Left ventricle myocardium inferior (tissue), 1 donor: ENCODE measurements around the gene NOD1. TPM values are rescaled to one million over a fixed set of nuclear protein-coding genes. Genes with fewer than 3 reads are reported as not detected.

ENCODE experiments used
- DNase-seq: peaks from one replicate; pipeline ENCODE4 v3.0.0-alpha.2; 2020
- H3K27ac ChIP-seq: fragments of 200-600 bp; replicated peaks from 2 replicates; pipeline ENCODE4 v1.8.0; 2021
- H3K27me3 ChIP-seq: fragments of 200-600 bp; 2 replicates; pipeline ENCODE4 v1.8.0; 2021; ENCODE audit warnings: low read depth
- H3K36me3 ChIP-seq: fragments of 200-600 bp; 2 replicates; pipeline ENCODE4 v1.8.0; 2021
- H3K4me1 ChIP-seq: fragments of 200-600 bp; 2 replicates; pipeline ENCODE4 v1.8.0; 2021
- H3K4me3 ChIP-seq: fragments of 200-600 bp; 2 replicates; pipeline ENCODE4 v1.8.0; 2021; ENCODE audit warnings: mild to moderate bottlenecking, moderate library complexity
- H3K9me3 ChIP-seq: fragments of 200-600 bp; replicated peaks from 2 replicates; pipeline ENCODE4 v1.8.0; 2021
- CTCF ChIP-seq: fragments of 200-600 bp; IDR thresholded peaks from 2 replicates; pipeline ENCODE4 v1.8.0; 2021; ENCODE audit warnings: antibody characterized with exemption, mild to moderate bottlenecking, borderline replicate concordance
- intact Hi-C: fragments of 100-400 bp; cut with micrococcal nuclease; formaldehyde crosslinking; loops from one replicate; pipeline ENCODE4 v1.11.0; 2022
- total RNA-seq: library from RNA; stranded (reverse); fragmentation: NEBNext Ultra II Directional; extraction: Animal tissue kit (Norgen Biotek cat#: 25700); gene quantifications from one replicate; pipeline ENCODE4 v1.2.1, GENCODE V29; 2021
- donor health status: DM: no; HTN: yes; CAD: no; lungs with severe emphysema.

The NOD1 gene
- total RNA-seq, 1 donor from 2014 or later: 7.0 TPM

GRCh38 chr7:30514776-30515175, 36.2 kb upstream of the NOD1 start:
- intact Hi-C loops: loop anchor here (10.0 kb wide), 1 partner anchor 50 kb away; no protein-coding TSS in a partner anchor
- Histone ChIP-seq H3K27ac (no peak overlapping the region), H3K4me3 (no peak overlapping the region), H3K27me3 (no peaks in the 10 kb centered on the region), H3K9me3 (no peaks in the 10 kb centered on the region), H3K4me1 (no peaks in the 10 kb centered on the region), H3K36me3 (no peaks in the 10 kb centered on the region)
- no peak for DNase-seq
- no peak for TF ChIP-seq CTCF

GRCh38 chr7:30514177-30514576, 35.6 kb upstream of the NOD1 start:
- TF ChIP-seq CTCF: no peak
- intact Hi-C loops: loop anchor here (10.0 kb wide), 1 partner anchor 51 kb away; no protein-coding TSS in a partner anchor
- H3K36me3 ChIP-seq: no peaks in the 10 kb centered on the region
- no peaks in the 10 kb centered on the region for H3K27me3 ChIP-seq
- H3K4me3 ChIP-seq: no peak overlapping the region
- H3K4me1 ChIP-seq: no peaks in the 10 kb centered on the region
- H3K27ac ChIP-seq: no peak overlapping the region
- DNase-seq: no peak
- no peaks in the 10 kb centered on the region for H3K9me3 ChIP-seq

- Histone ChIP-seq H3K27ac (no peak overlapping the region), H3K4me3 (no peak overlapping the region), H3K36me3 (no peaks in the 10 kb centered on the region), H3K27me3 (no peaks in the 10 kb centered on the region), H3K4me1 (no peaks in the 10 kb centered on the region), H3K9me3 (no peaks in the 10 kb centered on the region)
- no peak for TF ChIP-seq CTCF
- intact Hi-C loops: loop anchor here (10.0 kb wide), 1 partner anchor 51 kb away; no protein-coding TSS in a partner anchor
- no peak for DNase-seq
Observed at GRCh38 chr7:30513762-30514161, 35.2 kb upstream of the NOD1 start.

GRCh38 chr7:30511973-30512662, 33.5 kb upstream of the NOD1 start:
- Histone ChIP-seq H3K9me3 (no peaks in the 10 kb centered on the region), H3K4me1 (no peaks in the 10 kb centered on the region), H3K27me3 (no peaks in the 10 kb centered on the region), H3K4me3 (no peak overlapping the region), H3K27ac (no peak overlapping the region), H3K36me3 (no peaks in the 10 kb centered on the region)
- no peak for TF ChIP-seq CTCF
- no peak for DNase-seq
- intact Hi-C loops: loop anchor here (10.0 kb wide), 1 partner anchor 53 kb away; no protein-coding TSS in a partner anchor

- H3K4me3 ChIP-seq: no peak overlapping the region
- no peaks in the 10 kb centered on the region for H3K27me3 ChIP-seq
- no peaks in the 10 kb centered on the region for H3K4me1 ChIP-seq
- intact Hi-C loops: loop anchor here (10.0 kb wide), 1 partner anchor 53 kb away; no protein-coding TSS in a partner anchor
- H3K27ac ChIP-seq: no peak overlapping the region
- no peaks in the 10 kb centered on the region for H3K36me3 ChIP-seq
- H3K9me3 ChIP-seq: no peaks in the 10 kb centered on the region
- no peak for TF ChIP-seq CTCF
- DNase-seq: no peak
Observed at GRCh38 chr7:30511494-30511893, 32.9 kb upstream of the NOD1 start.
